SK-N-SH (cell line): ENCODE data around the gene SRGAP2B. TPM values are rescaled to one million over a fixed set of nuclear protein-coding genes. Genes with fewer than 3 reads are reported as not detected.
"Not testable (repeated sequence)": the region's sequence is repeated elsewhere in the genome, so short reads cannot be mapped to it uniquely, and the experiment has no call there.

ENCODE experiments used
- CTCF ChIA-PET: fragments of 300-600, 350-600 bp; formaldehyde crosslinking; extraction: SDS; loops from one replicate; lab custom pipeline; 2021; lab: Yijun Ruan, JAX
- POLR2A ChIA-PET: fragments of 350-600 bp; sonication (Branson Sonifier 250); formaldehyde crosslinking; extraction: SDS; loops from one replicate; lab custom pipeline; 2020; ENCODE audit warnings: antibody characterized with exemption, inconsistent platforms; lab: Yijun Ruan, JAX
- DNase-seq: peaks from one replicate; pipeline ENCODE4 v3.0.0; 2012
- H2AFZ ChIP-seq: fragments of 200-600 bp; sonication (generic); 2 replicates; pipeline ENCODE4 v1.8.1; 2016; ENCODE audit warnings: antibody characterized with exemption, mild to moderate bottlenecking, low read depth
- H3F3A ChIP-seq: fragments of 200-600 bp; sonication (generic); replicated peaks from 2 replicates; pipeline ENCODE3; 2016; ENCODE audit warnings: antibody characterized with exemption, mild to moderate bottlenecking; ENCODE audit not compliant: insufficient read depth
- H3K27ac ChIP-seq, 2 experiments: fragments of 200-500 bp in 1 of 2; fragments of 200-600 bp in 1 of 2; sonication (Bioruptor generic) in 1 of 2; sonication (generic), shearing (Covaris generic) in 1 of 2; 2 replicates each; pipeline versions ENCODE4 v1.5.1 to v1.6.1; 2014 to 2016; ENCODE audit warnings: low read depth in 2 of 2, inconsistent platforms in 1 of 2, low read length in 1 of 2, mild to moderate bottlenecking in 1 of 2, mixed read lengths in 1 of 2
- H3K27me3 ChIP-seq: fragments of 200-600 bp; sonication (generic), shearing (Covaris generic); 2 replicates; pipeline ENCODE4 v1.6.1; 2016; ENCODE audit warnings: mixed run types; ENCODE audit not compliant: insufficient read depth
- H3K36me3 ChIP-seq, 2 experiments: fragments of 200-500 bp in 1 of 2; fragments of 200-600 bp in 1 of 2; sonication (Bioruptor generic) in 1 of 2; sonication (generic) in 1 of 2; replicated peaks in 1 of 2; 2 replicates each; pipeline versions ENCODE3 to v1.5.1; 2014 to 2016; ENCODE audit warnings: low read length in 1 of 2, mild to moderate bottlenecking in 1 of 2; ENCODE audit not compliant: insufficient read depth in 2 of 2, control insufficient read depth in 1 of 2
- H3K4me1 ChIP-seq, 2 experiments: fragments of 200-500 bp in 1 of 2; fragments of 200-600 bp in 1 of 2; sonication (Bioruptor generic) in 1 of 2; sonication (generic), shearing (Covaris generic) in 1 of 2; 2 replicates each; pipeline versions ENCODE4 v1.5.1 to v1.6.1; 2014 to 2016; ENCODE audit warnings: low read depth in 1 of 2, low read length in 1 of 2, mixed run types in 1 of 2; ENCODE audit not compliant: insufficient read depth in 2 of 2, control insufficient read depth in 1 of 2
- H3K4me2 ChIP-seq: fragments of 200-600 bp; sonication (generic), shearing (Covaris generic); 2 replicates; pipeline ENCODE4 v1.6.1; 2017; ENCODE audit warnings: mixed run types
- H3K4me3 ChIP-seq, 2 experiments: fragments of 200-500 bp in 1 of 2; fragments of 200-600 bp in 1 of 2; sonication (Bioruptor generic) in 1 of 2; sonication (generic), shearing (Covaris generic) in 1 of 2; 2 replicates each; pipeline versions ENCODE4 v1.5.1 to v1.8.1; 2014 to 2016; ENCODE audit warnings: low read depth in 2 of 2, inconsistent platforms in 1 of 2, low read length in 1 of 2, mild to moderate bottlenecking in 1 of 2, mixed read lengths in 1 of 2, moderate library complexity in 1 of 2
- H3K79me2 ChIP-seq: fragments of 200-600 bp; sonication (generic); 2 replicates; pipeline ENCODE4 v1.8.1; 2017; ENCODE audit warnings: mild to moderate bottlenecking; ENCODE audit not compliant: insufficient read depth
- H3K9ac ChIP-seq: fragments of 200-600 bp; sonication (generic); 2 replicates; pipeline ENCODE4 v1.6.1; 2017; ENCODE audit warnings: mixed run types
- H3K9me2 ChIP-seq: fragments of 200-600 bp; sonication (generic); 2 replicates; pipeline ENCODE4 v1.6.1; 2017; ENCODE audit warnings: mixed run types
- H3K9me3 ChIP-seq: fragments of 200-600 bp; sonication (generic); 2 replicates; pipeline ENCODE4 v1.6.1; 2017; ENCODE audit warnings: mixed run types, mild to moderate bottlenecking, moderate library complexity
- H4K20me1 ChIP-seq: fragments of 200-600 bp; sonication (generic); 2 replicates; pipeline ENCODE4 v1.6.1; 2017; ENCODE audit warnings: mild to moderate bottlenecking, mixed run types; ENCODE audit not compliant: insufficient read depth
- WGBS: methylation state at CpG from one replicate; pipeline ENCODE4 v1.1.6; 2017; ENCODE audit warnings: low lambda C conversion rate; 5-methylcytosine and 5-hydroxymethylcytosine counted together
- polyA plus RNA-seq, 3 experiments: library from polyadenylated mRNA; depleted of rRNA; stranded (reverse); fragments of >200 nt; gene quantifications; 2 replicates each; pipeline ENCODE4 v1.2.3, GENCODE V29; 2012

The SRGAP2B gene
- polyA plus RNA-seq, 1 of the 3 experiments (the other 2 are of a cell fraction): 12.3 TPM

DNA sequence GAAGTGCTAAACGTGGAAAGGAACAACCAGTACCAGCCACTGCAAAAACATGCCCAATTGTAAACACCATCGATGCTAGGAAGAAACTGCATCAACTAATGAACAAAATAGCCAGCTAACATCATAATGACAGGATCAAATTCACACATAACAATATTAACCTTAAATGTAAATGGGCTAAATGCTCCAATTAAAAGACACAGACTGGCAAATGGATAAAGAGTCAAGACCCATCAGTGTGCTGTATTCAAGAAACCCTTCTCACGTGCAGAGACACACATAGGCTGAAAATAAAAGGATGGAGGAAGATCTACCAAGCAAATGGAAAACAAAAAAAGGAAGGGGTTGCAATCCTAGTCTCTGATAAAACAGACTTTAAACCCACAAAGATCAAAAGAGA is 128.6 kb downstream of the SRGAP2B start:
- peaks cover 10% of the 10 kb centered on the region; the same call in 1 of the 2 replicates for H3K79me2 ChIP-seq
- H3K27me3 ChIP-seq, DNase-seq, H2AFZ ChIP-seq, H3K27ac ChIP-seq, CTCF ChIA-PET, POLR2A ChIA-PET, H3K36me3 ChIP-seq, H3K4me3 ChIP-seq, H3K9me2 ChIP-seq, H3K9ac ChIP-seq, H3K9me3 ChIP-seq, H3K4me1 ChIP-seq, H3K4me2 ChIP-seq, H3F3A ChIP-seq, H4K20me1 ChIP-seq: not testable (repeated sequence)
- WGBS: 73% methylated on average over 3 of the region's 3 CpGs

GRCh38 chr1:144964765-144965164 is 130.4 kb downstream of the SRGAP2B start:
- H3K27me3 ChIP-seq, CTCF ChIA-PET, H3K9me2 ChIP-seq, H2AFZ ChIP-seq, H3K27ac ChIP-seq, H3K4me3 ChIP-seq, H3K4me1 ChIP-seq, H3K9me3 ChIP-seq, H3K9ac ChIP-seq, H3F3A ChIP-seq, POLR2A ChIA-PET, H3K4me2 ChIP-seq, H3K36me3 ChIP-seq, DNase-seq, H4K20me1 ChIP-seq: not testable (repeated sequence)
- peaks cover 10% of the 10 kb centered on the region; the same call in 1 of the 2 replicates for H3K79me2 ChIP-seq
- WGBS: 100% methylated on average over 9 of the region's 12 CpGs

DNA sequence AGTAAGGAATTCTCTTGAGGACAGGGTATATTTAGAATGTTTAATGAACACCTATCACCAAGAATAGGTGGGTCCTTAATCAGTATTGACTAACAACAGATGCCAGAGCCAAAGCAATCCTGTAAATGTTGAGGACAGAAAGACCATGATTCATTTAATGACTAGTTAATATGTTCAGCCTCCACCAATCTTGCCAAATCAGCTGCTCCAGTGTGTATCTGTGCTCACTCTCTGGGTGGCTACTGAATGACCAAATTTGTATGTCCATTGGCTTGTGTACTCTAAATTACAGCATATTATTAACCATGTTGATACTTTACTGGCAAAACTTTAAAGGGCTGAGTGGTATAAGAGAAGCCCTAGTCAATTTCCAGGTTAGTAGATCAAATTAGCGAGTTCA is 130.9 kb downstream of the SRGAP2B start:
- H3K4me3 ChIP-seq, H3F3A ChIP-seq, CTCF ChIA-PET, H3K9ac ChIP-seq, H3K36me3 ChIP-seq, H3K4me1 ChIP-seq, POLR2A ChIA-PET, H4K20me1 ChIP-seq, H3K9me3 ChIP-seq, H3K4me2 ChIP-seq, DNase-seq, H3K27me3 ChIP-seq, H3K27ac ChIP-seq, H2AFZ ChIP-seq, H3K9me2 ChIP-seq: not testable (repeated sequence)
- 89% methylated on average over 1 of the region's 1 CpG for WGBS
- peaks cover 10% of the 10 kb centered on the region; the same call in 1 of the 2 replicates for H3K79me2 ChIP-seq

DNA sequence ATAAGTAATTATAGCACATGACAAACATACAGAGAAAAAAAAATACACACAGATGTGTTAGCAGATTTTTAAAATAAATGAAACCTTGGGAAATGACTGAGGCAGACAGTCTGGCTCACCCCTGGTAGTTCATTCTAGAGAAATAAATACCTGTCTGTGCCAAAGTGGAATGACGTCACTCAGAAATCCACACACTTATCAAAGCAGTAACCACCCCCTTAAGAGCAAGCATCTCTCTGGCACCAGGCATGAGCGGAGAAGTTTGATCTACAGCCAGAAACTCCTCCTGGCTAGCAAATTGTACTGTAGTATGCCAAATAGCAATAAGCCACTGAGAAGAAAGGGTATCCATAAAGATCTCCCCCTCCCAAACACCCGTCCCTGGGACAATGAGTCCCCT is 131.6 kb downstream of the SRGAP2B start:
- H3K4me2 ChIP-seq, H3F3A ChIP-seq, H4K20me1 ChIP-seq, H3K4me3 ChIP-seq, POLR2A ChIA-PET, H3K9ac ChIP-seq, H3K9me2 ChIP-seq, H2AFZ ChIP-seq, CTCF ChIA-PET, H3K27ac ChIP-seq, H3K36me3 ChIP-seq, H3K27me3 ChIP-seq, H3K4me1 ChIP-seq, DNase-seq, H3K9me3 ChIP-seq: not testable (repeated sequence)
- H3K79me2 ChIP-seq: peaks cover 10% of the 10 kb centered on the region; the same call in 1 of the 2 replicates
- 87% methylated on average over 2 of the region's 3 CpGs for WGBS

- H3K4me1 ChIP-seq, H2AFZ ChIP-seq, H3K4me2 ChIP-seq, H3K9me3 ChIP-seq, CTCF ChIA-PET, H3K9me2 ChIP-seq, H3F3A ChIP-seq, DNase-seq, H3K9ac ChIP-seq, H3K36me3 ChIP-seq, H3K27me3 ChIP-seq, H4K20me1 ChIP-seq, H3K4me3 ChIP-seq, H3K79me2 ChIP-seq, POLR2A ChIA-PET, H3K27ac ChIP-seq: not testable (repeated sequence)
- no CpG with 5 or more reads among the region's 9 CpGs for WGBS
These were observed 133.2 kb downstream of the SRGAP2B start for GRCh38 chr1:144961604-144962583.

DNA sequence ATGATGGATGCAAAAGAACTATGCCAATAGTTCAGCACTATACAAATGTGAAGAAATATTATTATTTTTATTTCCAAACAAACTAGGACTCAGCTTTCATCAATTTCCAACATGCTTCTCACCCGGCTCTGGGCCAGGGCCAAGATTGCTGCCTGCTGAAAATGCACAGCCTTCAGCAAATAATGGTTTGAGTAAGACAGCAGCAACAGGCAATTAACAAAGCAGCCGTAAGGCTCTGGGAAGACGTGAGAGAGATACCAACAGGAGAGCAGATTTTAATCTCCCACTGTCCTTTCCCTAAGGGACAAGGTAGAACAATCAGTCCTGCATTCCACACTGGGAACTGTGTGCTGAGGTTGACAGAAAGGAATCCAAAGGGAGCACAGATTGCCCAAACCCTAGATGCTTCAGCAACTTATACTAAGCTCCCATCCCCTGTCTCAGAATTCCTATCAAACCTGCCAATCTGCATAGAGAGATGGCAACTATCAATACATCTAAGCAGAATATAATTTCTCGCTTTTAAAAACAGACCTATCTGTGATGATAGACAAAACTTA is 134.1 kb downstream of the SRGAP2B start:
- H3K9me2 ChIP-seq, H4K20me1 ChIP-seq, DNase-seq, H3K4me3 ChIP-seq, H3K4me2 ChIP-seq, POLR2A ChIA-PET, H3K9me3 ChIP-seq, H3K9ac ChIP-seq, H3F3A ChIP-seq, H3K4me1 ChIP-seq, H3K27ac ChIP-seq, H3K36me3 ChIP-seq, H2AFZ ChIP-seq, CTCF ChIA-PET, H3K79me2 ChIP-seq, H3K27me3 ChIP-seq: not testable (repeated sequence)
- 60% methylated on average over 1 of the region's 4 CpGs for WGBS
